T-helper 2 cell treated with Interferon-gamma antibody and Interleukin-4, amounts not matched to agents 5 μg/mL and 100 μg/mL, for 36 hours (primary cell): ENCODE data around the gene PDLIM5.
"Not testable (repeated sequence)": the region's sequence is repeated elsewhere in the genome, so short reads cannot be mapped to it uniquely, and the experiment has no call there.

ENCODE experiments used
- DNase-seq: peaks from one replicate; pipeline ENCODE4 v3.0.0; 2021; ENCODE audit warnings: low spot score
- H3K27ac Mint-ChIP-seq: one replicate; pipeline ENCODE4 v1.8.0; 2021; ENCODE audit warnings: mild to moderate bottlenecking, mixed read lengths
- H3K27me3 Mint-ChIP-seq: one replicate; pipeline ENCODE4 v1.8.0; 2021; ENCODE audit warnings: low read depth, mixed read lengths
- H3K36me3 Mint-ChIP-seq: one replicate; pipeline ENCODE4 v1.8.0; 2021; ENCODE audit warnings: low read depth, mixed read lengths
- H3K4me1 Mint-ChIP-seq: one replicate; pipeline ENCODE4 v1.8.0; 2021; ENCODE audit warnings: low read depth, mixed read lengths
- H3K4me3 Mint-ChIP-seq: one replicate; pipeline ENCODE4 v1.8.0; 2022; ENCODE audit warnings: mild to moderate bottlenecking, moderate library complexity, mixed read lengths
- H3K9me3 Mint-ChIP-seq: one replicate; pipeline ENCODE4 v1.8.0; 2021; ENCODE audit warnings: mixed read lengths

Gene PDLIM5

DNA sequence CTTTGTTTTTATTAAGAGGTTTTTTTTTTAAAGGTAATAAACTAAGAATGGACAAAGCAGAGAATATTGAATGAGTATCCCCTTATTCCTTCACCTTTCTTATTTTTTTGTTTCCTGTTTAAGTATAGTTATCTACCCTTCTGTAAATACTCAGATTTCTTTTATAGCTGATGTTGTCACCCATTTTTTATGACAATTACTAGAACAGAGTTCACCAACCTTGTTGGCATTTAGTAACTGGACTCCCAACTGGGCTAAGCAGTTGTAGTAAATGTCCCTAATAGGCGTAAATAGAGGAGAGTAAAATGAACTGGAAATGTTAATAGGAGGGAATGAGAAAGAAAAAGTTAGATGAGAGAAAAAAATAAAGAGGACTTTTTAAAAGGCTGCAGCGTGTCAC lies 9.8 kb downstream of the PDLIM5 start:
- Mint-ChIP-seq H3K4me1 (peaks cover 12% of the 10 kb centered on the region), H3K4me3 (no peak overlapping the region), H3K9me3 (no peaks in the 10 kb centered on the region), H3K36me3 (no peaks in the 10 kb centered on the region), H3K27ac (no peak overlapping the region), H3K27me3 (peaks cover 2% of the 10 kb centered on the region)
- DNase-seq, result no peak

DNA sequence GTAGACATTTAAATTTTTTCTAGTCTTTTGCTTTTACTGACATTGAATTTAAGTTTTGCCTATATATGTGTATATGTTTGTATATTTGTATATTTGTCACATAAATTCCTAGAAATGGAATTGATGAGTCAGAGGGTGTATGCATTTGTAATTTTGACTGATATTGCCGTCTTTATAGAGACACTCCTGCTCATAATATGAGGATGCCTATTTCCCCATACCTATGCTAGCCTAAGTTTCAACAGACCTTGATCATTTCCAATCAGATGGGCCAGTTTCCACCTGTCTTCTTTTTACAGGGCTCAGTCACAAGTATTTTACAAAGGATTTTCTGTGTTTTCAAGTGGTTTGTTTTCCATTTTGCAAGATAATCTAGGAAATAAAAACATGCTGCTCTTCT lies 10.8 kb downstream of the PDLIM5 start:
- H3K27ac Mint-ChIP-seq, result no peak overlapping the region
- no peak for DNase-seq

DNA sequence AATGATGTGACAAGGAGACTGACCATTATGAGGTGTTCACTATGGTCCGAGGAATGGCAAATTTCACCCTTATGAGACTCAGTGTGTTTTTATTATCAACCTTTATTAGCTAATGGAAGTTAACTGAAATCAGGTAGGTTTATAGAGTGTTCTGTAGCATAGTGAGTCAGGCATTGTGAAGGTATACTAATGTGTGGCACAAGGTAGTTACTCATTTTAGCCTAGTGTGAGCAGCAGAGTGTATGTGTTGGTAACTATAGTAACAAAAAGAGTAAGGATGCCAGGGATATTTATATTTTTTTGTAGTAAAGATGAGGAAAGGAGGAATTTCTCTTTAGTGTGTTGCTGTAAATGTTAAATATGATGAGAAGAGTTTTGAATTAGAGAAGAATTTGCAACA lies 12.0 kb downstream of the PDLIM5 start:
- no peak for DNase-seq
- peaks cover 8% of the 10 kb centered on the region for H3K4me1 Mint-ChIP-seq
- peaks cover 2% of the 10 kb centered on the region for H3K27me3 Mint-ChIP-seq
- H3K27ac Mint-ChIP-seq, result no peak overlapping the region
- H3K36me3 Mint-ChIP-seq, result no peaks in the 10 kb centered on the region
- H3K4me3 Mint-ChIP-seq, result no peak overlapping the region
- no peaks in the 10 kb centered on the region for H3K9me3 Mint-ChIP-seq

More for the DNA sequence above, 10.8 kb downstream of the PDLIM5 start:
- peaks cover 11% of the 10 kb centered on the region for H3K4me1 Mint-ChIP-seq
- peaks cover 2% of the 10 kb centered on the region for H3K27me3 Mint-ChIP-seq
- H3K9me3 Mint-ChIP-seq, result no peaks in the 10 kb centered on the region
- no peak overlapping the region for H3K4me3 Mint-ChIP-seq
- no peaks in the 10 kb centered on the region for H3K36me3 Mint-ChIP-seq

DNA sequence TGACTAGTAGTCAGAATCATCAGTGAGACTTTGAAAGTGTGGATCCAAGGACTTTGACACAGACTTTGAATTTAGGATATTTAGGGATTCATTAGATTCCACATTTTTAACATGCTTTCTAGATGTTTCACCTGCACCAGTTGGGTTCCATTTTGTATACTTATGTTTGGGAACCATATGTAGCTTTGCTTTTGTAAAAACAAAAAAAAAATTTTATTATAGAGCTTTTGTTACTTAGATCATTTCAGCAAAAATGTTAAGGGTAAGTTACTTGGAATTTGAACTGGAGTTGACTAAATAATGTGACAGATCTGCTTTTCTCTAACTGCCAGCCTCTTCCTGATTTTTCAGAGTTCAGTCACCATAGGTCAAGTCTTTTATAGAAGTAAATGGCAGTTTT lies 14.6 kb downstream of the PDLIM5 start:
- DNase-seq, result no peak
- no peaks in the 10 kb centered on the region for H3K4me1 Mint-ChIP-seq
- no peak overlapping the region for H3K27ac Mint-ChIP-seq
- no peaks in the 10 kb centered on the region for H3K27me3 Mint-ChIP-seq
- no peaks in the 10 kb centered on the region for H3K36me3 Mint-ChIP-seq
- H3K9me3 Mint-ChIP-seq, result peaks cover 13% of the 10 kb centered on the region
- no peak overlapping the region for H3K4me3 Mint-ChIP-seq

DNA sequence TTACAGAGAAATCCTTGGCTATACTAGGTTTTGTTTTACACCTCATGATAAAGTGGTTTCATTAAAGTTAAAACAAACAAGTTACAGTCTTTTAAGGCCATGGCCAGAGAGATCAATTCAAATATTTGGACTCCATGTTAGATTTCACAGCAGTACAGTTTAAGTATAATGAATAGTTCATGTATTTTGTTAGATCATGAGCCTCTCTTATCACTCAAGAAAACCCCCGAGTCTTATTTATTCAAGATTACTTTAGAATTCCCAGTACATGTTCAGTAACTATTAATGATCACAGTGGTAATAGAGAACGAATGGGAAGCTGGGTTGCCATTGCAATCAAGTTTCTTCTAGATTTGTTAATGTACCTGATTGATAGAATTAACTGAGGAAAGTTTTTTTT lies 15.2 kb downstream of the PDLIM5 start:
- Mint-ChIP-seq H3K27me3 (no peaks in the 10 kb centered on the region), H3K4me1 (no peaks in the 10 kb centered on the region), H3K9me3 (peaks cover 13% of the 10 kb centered on the region), H3K36me3 (no peaks in the 10 kb centered on the region), H3K4me3 (no peak overlapping the region), H3K27ac (no peak overlapping the region)
- no peak for DNase-seq

DNA sequence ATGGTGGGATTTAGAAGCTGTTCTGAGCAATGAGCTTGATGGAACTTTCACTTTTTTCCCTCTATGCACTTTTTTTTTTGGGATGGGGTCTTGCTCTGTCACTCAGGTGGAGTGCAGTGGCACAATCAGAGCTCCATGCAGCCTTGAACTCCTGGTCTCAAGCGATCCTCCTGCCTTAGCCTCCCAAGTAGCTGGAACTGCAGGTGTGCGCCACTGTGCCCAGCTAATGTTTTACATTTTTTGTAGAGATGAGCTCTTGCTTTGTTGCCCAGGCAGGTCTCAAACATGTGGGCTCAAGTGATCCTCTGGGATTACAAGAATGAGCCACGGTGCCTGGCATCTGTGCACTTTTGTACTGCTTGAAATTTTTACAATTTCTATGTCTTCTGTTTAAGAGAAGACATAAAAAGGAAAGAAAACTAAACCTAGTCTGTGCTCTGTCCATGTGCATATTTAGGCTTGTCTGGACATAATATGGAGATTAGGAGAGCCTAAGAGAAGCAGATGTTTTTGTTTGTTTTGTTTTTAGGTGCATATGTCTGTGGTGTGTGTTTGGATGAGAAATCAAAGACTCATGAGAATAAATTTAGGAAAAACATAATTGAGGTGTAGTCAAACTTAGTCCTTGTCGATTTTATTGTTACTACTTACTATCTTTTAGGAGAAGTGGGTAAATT lies 16.5 kb downstream of the PDLIM5 start:
- no peaks in the 10 kb centered on the region for H3K4me1 Mint-ChIP-seq
- no peak for DNase-seq
- no peaks in the 10 kb centered on the region for H3K27me3 Mint-ChIP-seq
- no peaks in the 10 kb centered on the region for H3K36me3 Mint-ChIP-seq
- H3K27ac Mint-ChIP-seq, result no peak overlapping the region
- peaks cover 13% of the 10 kb centered on the region for H3K9me3 Mint-ChIP-seq
- H3K4me3 Mint-ChIP-seq, result no peak overlapping the region

DNA sequence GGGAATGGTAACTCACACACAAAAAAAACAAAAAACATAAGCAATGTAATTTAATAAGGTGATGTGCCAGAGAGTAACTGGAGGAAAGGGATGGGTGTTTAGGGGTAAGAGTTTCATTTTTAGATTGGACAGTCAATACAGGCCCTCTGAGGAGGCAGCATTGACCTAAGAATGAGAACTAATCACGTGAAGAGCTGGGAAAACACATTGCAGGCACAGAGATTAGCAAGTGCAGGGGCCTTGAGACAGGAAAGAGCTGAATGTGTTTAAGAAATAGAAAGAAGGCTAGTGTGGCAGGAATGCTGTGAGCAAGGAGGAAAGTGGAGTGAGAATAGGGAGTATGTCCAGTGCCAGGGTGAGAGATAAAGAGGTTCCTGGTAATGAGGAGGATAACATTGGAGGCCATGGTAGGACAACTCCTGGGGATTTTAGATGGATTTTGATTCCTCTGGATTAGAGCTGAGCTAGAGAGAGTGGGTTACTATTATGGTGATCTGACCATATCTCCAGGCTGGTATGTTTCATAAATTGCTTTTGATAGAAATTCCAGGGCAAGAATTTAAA lies 17.6 kb downstream of the PDLIM5 start:
- Mint-ChIP-seq H3K36me3 (no peaks in the 10 kb centered on the region), H3K9me3 (peaks cover 13% of the 10 kb centered on the region), H3K27me3 (no peaks in the 10 kb centered on the region), H3K4me3 (no peak overlapping the region), H3K27ac (no peak overlapping the region), H3K4me1 (no peaks in the 10 kb centered on the region)
- no peak for DNase-seq

DNA sequence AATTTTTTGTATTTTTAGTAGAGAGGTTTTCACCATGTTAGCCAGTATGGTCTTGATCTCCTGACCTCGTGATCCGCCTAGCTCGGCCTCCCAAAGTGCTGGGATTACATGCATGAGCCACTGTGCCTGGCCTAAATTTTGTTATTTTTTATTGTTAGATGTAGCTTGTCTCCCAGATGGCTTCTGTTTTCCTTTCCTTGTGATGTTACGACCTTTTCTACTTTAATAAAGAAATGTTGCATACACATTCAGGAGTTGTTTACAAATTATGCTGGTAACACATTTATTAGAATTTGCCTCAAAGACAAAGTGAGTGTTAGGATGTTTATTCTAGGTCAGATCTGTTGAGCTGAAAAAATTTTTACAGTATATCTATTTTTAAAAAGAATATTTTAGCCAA lies 18.4 kb downstream of the PDLIM5 start:
- no peak overlapping the region for H3K27ac Mint-ChIP-seq
- H3K4me3 Mint-ChIP-seq, result no peak overlapping the region
- no peaks in the 10 kb centered on the region for H3K4me1 Mint-ChIP-seq
- no peaks in the 10 kb centered on the region for H3K27me3 Mint-ChIP-seq
- no peaks in the 10 kb centered on the region for H3K36me3 Mint-ChIP-seq
- H3K9me3 Mint-ChIP-seq, result peaks cover 13% of the 10 kb centered on the region
- DNase-seq, result no peak

DNA sequence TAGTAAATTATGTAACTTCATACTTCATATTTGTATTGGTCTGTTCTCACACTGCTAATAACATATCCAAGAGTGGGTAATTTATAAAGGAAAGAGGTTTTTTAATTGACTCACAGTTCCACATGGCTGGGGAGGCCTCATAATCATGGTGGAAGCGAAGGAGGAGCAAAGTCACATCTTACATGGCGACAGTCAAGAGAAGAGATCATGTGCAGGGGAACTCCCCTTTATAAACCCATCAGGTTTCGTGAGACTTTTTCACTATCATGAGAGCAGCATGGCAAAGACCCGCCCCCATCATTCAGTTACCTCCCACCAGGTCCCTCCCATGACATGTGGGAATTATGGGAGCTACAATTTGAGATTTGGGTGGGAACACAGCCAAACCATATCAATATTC lies 19.0 kb downstream of the PDLIM5 start:
- not testable (repeated sequence) for H3K4me1 Mint-ChIP-seq, H3K36me3 Mint-ChIP-seq, H3K27ac Mint-ChIP-seq, H3K4me3 Mint-ChIP-seq, H3K27me3 Mint-ChIP-seq, DNase-seq
- H3K9me3 Mint-ChIP-seq, result peaks cover 13% of the 10 kb centered on the region

DNA sequence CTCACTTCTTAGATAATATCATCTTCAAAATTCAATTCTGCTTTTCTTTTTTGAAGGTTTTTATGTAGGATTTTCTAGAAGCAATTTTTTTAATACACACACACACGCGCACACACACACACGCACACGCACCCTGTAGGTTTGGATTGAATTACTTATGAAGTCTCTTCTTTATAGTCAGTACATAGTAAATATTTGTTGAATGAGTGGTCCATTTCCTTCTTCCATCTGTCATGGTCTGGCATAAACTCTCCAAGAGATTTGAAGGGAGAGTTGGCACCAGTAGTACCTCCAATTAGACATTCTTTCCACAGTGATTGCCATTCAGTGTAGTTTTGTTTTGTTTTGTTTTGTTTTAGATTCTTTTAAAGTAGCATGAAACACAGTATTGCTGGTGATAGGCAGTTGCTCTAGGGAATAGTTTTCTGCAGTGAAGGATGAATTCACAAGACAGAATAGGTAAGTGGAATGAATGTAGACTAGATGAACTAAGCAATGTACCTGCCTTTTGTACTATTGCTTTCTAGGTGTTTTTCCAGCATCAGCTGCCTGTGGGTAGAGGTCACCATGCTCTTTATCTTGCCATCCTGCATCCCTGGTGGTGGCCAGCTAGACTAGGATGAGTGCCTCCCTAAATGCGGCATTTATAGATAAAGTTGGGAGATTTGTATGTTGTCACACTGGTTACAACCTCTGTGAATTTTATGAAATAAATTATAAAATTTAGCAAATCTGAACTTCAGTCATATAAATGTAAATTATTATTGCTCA lies 20.5 kb downstream of the PDLIM5 start:
- H3K36me3 Mint-ChIP-seq, result no peaks in the 10 kb centered on the region
- no peak overlapping the region for H3K4me3 Mint-ChIP-seq
- peaks cover 13% of the 10 kb centered on the region for H3K9me3 Mint-ChIP-seq
- no peak overlapping the region for H3K27ac Mint-ChIP-seq
- no peaks in the 10 kb centered on the region for H3K27me3 Mint-ChIP-seq
- no peak for DNase-seq
- H3K4me1 Mint-ChIP-seq, result no peaks in the 10 kb centered on the region

DNA sequence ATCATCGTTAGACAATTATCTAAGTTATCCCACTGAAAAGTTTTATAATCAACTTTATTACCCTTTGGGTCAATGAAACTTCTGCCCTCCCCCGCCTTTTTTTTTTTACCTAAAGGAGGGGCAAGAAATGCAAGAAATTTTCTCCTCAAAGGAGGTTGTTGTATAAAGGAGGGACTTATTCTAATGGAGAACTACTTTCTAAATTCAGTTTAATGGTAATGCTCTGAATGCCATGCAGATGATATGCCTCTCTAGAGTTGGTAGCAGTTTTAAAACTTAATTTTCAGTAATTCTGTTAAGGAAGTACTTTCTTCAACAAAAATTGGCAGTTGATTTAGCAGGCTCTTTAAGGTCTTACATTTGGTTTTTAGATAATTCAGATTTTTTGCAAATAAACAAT lies 23.3 kb downstream of the PDLIM5 start:
- Mint-ChIP-seq H3K4me1 (no peaks in the 10 kb centered on the region), H3K9me3 (peaks cover 8% of the 10 kb centered on the region), H3K27me3 (no peaks in the 10 kb centered on the region), H3K27ac (no peak overlapping the region), H3K4me3 (no peak overlapping the region), H3K36me3 (no peaks in the 10 kb centered on the region)
- no peak for DNase-seq

DNA sequence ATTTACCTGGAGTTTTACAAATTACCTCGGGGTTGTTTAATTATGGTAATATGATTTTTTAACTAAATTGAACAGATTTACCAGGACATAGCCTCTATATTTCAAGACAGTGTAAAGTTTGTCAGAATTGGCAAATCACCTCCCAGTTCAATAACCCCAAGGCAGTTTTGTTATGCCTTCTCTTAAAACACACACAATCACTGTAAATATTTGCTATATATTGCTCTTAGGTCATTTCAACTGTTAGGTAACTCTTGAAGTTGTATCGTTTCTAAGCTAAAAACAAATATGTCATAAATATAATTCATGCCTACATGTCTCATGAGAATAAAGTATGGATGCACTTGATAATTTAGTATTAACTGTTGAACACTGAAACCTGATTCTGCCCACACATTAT lies 24.1 kb downstream of the PDLIM5 start:
- Mint-ChIP-seq H3K27ac (no peak overlapping the region), H3K9me3 (peaks cover 1% of the 10 kb centered on the region), H3K27me3 (no peaks in the 10 kb centered on the region), H3K4me3 (no peak overlapping the region), H3K36me3 (no peaks in the 10 kb centered on the region), H3K4me1 (no peaks in the 10 kb centered on the region)
- DNase-seq, result no peak

DNA sequence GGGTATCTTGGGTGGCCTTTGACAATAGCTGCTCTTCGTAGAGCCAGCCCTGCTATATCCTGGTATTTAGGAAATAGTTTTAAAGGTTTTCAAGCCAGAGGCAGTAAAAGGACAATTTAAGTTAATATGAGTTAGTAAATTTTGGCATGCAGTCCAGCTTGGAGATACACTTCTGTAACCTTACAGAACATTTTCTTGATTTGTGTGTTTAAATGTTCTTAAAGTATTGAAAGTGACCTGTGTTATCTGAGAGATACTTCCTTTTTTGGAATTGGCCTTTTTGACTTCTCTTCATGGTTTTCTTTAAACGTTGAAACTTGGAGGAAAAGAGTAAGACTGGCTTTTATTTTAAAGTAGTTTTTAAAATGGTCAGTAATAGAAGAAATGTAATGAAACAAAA lies 25.5 kb downstream of the PDLIM5 start:
- no peaks in the 10 kb centered on the region for H3K9me3 Mint-ChIP-seq
- H3K36me3 Mint-ChIP-seq, result no peaks in the 10 kb centered on the region

DNA sequence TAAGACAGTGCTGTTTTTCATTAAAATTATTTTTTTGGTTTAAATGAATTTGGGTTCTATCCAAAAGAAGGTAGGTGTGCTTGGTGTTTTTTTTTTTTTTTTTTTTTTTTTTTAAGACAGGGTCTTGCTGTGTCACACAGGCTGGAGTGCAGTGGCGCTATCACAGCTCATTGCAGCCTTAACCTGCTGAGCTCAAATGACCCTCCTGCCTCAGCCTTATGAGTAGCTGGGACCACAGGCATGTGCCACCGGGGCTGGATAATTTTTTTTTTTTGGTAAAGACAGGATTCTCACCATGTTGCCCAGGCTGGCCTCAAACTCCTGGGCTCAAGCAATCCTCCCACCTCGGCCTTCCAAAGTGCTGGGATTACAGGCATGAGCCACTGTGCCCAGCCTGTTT lies 27.1 kb downstream of the PDLIM5 start:
- not testable (repeated sequence) for H3K4me3 Mint-ChIP-seq, H3K9me3 Mint-ChIP-seq, H3K4me1 Mint-ChIP-seq, H3K27me3 Mint-ChIP-seq, DNase-seq, H3K27ac Mint-ChIP-seq, H3K36me3 Mint-ChIP-seq

More for the DNA sequence above, 25.5 kb downstream of the PDLIM5 start:
- no peak for DNase-seq
- H3K4me3 Mint-ChIP-seq, result no peak overlapping the region
- H3K27ac Mint-ChIP-seq, result no peak overlapping the region
- no peaks in the 10 kb centered on the region for H3K4me1 Mint-ChIP-seq
- H3K27me3 Mint-ChIP-seq, result no peaks in the 10 kb centered on the region
